Measurements from ENCODE around the gene CRADD. TPM values are rescaled to one million over a fixed set of nuclear protein-coding genes. Genes with fewer than 3 reads are reported as not detected.

CRADD gene
- total and polyA plus RNA-seq, 2 donors (not counting 3 experiments of a cell fraction or from before 2014, with no cell fraction given): 11.7 to 14.5 TPM

GRCh38 chr12:93788853-93789252 is 111.7 kb downstream of the CRADD start:
- no peaks in the 10 kb centered on the region for H3K36me3 ChIP-seq (ENCODE audit: control insufficient read depth in 2 of 2, extremely low read depth in 1 of 2, insufficient read depth in 2 of 2, low read length in 2 of 2)
- no TSS peak for BruUV-seq (replicated peaks)
- no peak for DNase-seq (ENCODE audit: low read depth, low spot score)
- no peaks in the 10 kb centered on the region for H3K79me2 ChIP-seq (ENCODE audit: control insufficient read depth, insufficient read depth, low read length)
- FAIRE-seq: no peak
- peaks cover 47% of the 10 kb centered on the region for H3K4me1 ChIP-seq (ENCODE audit: control insufficient read depth, extremely low read depth, insufficient read depth, low read length)
- no peak overlapping the region for H3K4me2 ChIP-seq (ENCODE audit: insufficient read depth, low read length)
- no peaks in the 10 kb centered on the region for H3K9me3 ChIP-seq (replicated peaks; ENCODE audit: control insufficient read depth, insufficient read depth, low read length)
- H3K27me3 ChIP-seq (ENCODE audit: control insufficient read depth in 2 of 2, insufficient read depth in 2 of 2, low read length in 2 of 2): no peaks in the 10 kb centered on the region
- intact Hi-C loops (cut with micrococcal nuclease): no loop called here
- no peak overlapping the region for H2AFZ ChIP-seq (ENCODE audit: low read depth, low read length)
- H4K20me1 ChIP-seq (replicated peaks; ENCODE audit: control insufficient read depth, extremely low read depth, insufficient read depth, low read length): no peaks in the 10 kb centered on the region
- dilution Hi-C loops (cut with MboI; ENCODE audit: extremely low pct_ligation_motif_present, low sequenced_read_pairs): no loop called here
- no peak overlapping the region for H3K9ac ChIP-seq (replicated peaks; ENCODE audit: extremely low read depth, insufficient read depth, low read length)
- ChIA-PET CTCF (interaction anchor here (0.9 to 2.2 kb wide), 4 partner anchors 14 to 312 kb away, joined by 3 to 10 read pairs (median 3); no protein-coding TSS in a partner anchor), POLR2A (no interaction called here)
- no peak overlapping the region for H3K4me3 ChIP-seq (replicated peaks in 1 of 3; ENCODE audit: insufficient read depth in 1 of 3, low read depth in 1 of 3, low read length in 3 of 3)
- no peaks in the 10 kb centered on the region for H3K9me1 ChIP-seq (replicated peaks; ENCODE audit: control insufficient read depth, extremely low read depth, insufficient read depth, low read length)
- no peak overlapping the region for H3K27ac ChIP-seq (ENCODE audit: insufficient read depth, low read depth, low read length)
- TF ChIP-seq GATA2 (IDR thresholded peaks at IDR 0.05; ENCODE audit: insufficient read depth, insufficient read length, low read depth, low read length) (no peak), POLR2AphosphoS5 (IDR thresholded peaks at IDR 0.05; ENCODE audit: insufficient read depth, low read depth, low read length) (no peak), POLR2A (IDR thresholded peaks at IDR 0.05; ENCODE audit: low read depth, low read length) (no peak)

- ChIA-PET POLR2A (no interaction called here), CTCF (interaction anchor here (0.9 to 2.2 kb wide), 5 partner anchors 13 to 311 kb away, joined by 3 to 10 read pairs (median 3); no protein-coding TSS in a partner anchor)
- Histone ChIP-seq H3K9me3 (replicated peaks; ENCODE audit: control insufficient read depth, insufficient read depth, low read length) (no peaks in the 10 kb centered on the region), H3K79me2 (ENCODE audit: control insufficient read depth, insufficient read depth, low read length) (no peaks in the 10 kb centered on the region), H3K4me2 (ENCODE audit: insufficient read depth, low read length) (no peak overlapping the region), H3K9me1 (replicated peaks; ENCODE audit: control insufficient read depth, extremely low read depth, insufficient read depth, low read length) (no peaks in the 10 kb centered on the region), H3K27ac (ENCODE audit: insufficient read depth, low read depth, low read length) (no peak overlapping the region), H4K20me1 (replicated peaks; ENCODE audit: control insufficient read depth, extremely low read depth, insufficient read depth, low read length) (no peaks in the 10 kb centered on the region), H3K9ac (replicated peaks; ENCODE audit: extremely low read depth, insufficient read depth, low read length) (no peak overlapping the region), H3K27me3 (ENCODE audit: control insufficient read depth in 2 of 2, insufficient read depth in 2 of 2, low read length in 2 of 2) (no peaks in the 10 kb centered on the region), H2AFZ (ENCODE audit: low read depth, low read length) (no peak overlapping the region), H3K4me3 (replicated peaks in 1 of 3; ENCODE audit: insufficient read depth in 1 of 3, low read depth in 1 of 3, low read length in 3 of 3) (no peak overlapping the region), H3K4me1 (ENCODE audit: control insufficient read depth, extremely low read depth, insufficient read depth, low read length) (peaks cover 38% of the 10 kb centered on the region), H3K36me3 (ENCODE audit: control insufficient read depth in 2 of 2, extremely low read depth in 1 of 2, insufficient read depth in 2 of 2, low read length in 2 of 2) (no peaks in the 10 kb centered on the region)
- dilution Hi-C loops (cut with MboI; ENCODE audit: extremely low pct_ligation_motif_present, low sequenced_read_pairs) (no loop called here), intact Hi-C loops (cut with micrococcal nuclease) (no loop called here)
- no TSS peak for BruUV-seq (replicated peaks)
- DNase-seq (ENCODE audit: low read depth, low spot score): no peak
- no peak for TF ChIP-seq MYC (IDR thresholded peaks at IDR 0.05; ENCODE audit: low read depth, low read length)
- no peak for TF ChIP-seq FOS (IDR thresholded peaks at IDR 0.05; ENCODE audit: borderline replicate concordance, insufficient read depth, low read length)
- no peak for TF ChIP-seq EZH2 (IDR thresholded peaks at IDR 0.05; ENCODE audit: borderline replicate concordance, low read depth, low read length, severe bottlenecking)
- TF ChIP-seq GATA2 (IDR thresholded peaks at IDR 0.05; ENCODE audit: insufficient read depth, insufficient read length, low read depth, low read length): no peak
- no peak for TF ChIP-seq POLR2AphosphoS5 (IDR thresholded peaks at IDR 0.05; ENCODE audit: insufficient read depth, low read depth, low read length)
- TF ChIP-seq CTCF (IDR thresholded peaks at IDR 0.05; ENCODE audit: extremely low read depth in 1 of 2, insufficient read depth in 1 of 2, low read depth in 1 of 2, low read length in 2 of 2): no peak
- TF ChIP-seq POLR2A (IDR thresholded peaks at IDR 0.05; ENCODE audit: low read depth, low read length): no peak
- FAIRE-seq: no peak
Measured at GRCh38 chr12:93789767-93790166, 112.6 kb downstream of the CRADD start.
